ENCODE data around the gene SLC25A12. TPM values are rescaled to one million over a fixed set of nuclear protein-coding genes. Genes with fewer than 3 reads are reported as not detected.
"Not testable (repeated sequence)": the region's sequence is repeated elsewhere in the genome, so short reads cannot be mapped to it uniquely, and the experiment has no call there.

SLC25A12 gene
- total RNA-seq, 1 donor from 2014 or later, result 33.9 TPM

DNA sequence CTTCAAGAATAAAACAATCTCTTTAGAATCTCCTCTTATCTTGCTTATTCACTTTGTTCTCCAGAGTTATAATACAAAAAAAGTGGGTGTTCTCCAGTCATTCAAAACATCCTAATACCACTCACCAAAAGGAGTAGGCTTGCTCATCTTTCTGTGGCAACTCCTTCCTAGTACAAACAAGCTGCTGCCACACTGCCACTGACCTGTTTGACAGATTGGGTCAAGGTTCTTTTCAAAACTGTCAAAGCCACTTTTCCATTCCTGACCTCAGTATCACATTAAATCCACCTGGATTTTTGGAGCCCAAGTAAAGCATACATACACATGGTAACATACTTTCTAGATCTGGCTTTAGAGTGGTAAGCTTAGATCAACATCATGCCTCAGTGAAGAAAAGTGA lies 59.8 kb downstream of the SLC25A12 start:
- intact Hi-C loops (cut with micrococcal nuclease), result no loop called here

- intact Hi-C loops (cut with micrococcal nuclease), result no loop called here
Observed at GRCh38 chr2:171832489-171832888, 61.6 kb downstream of the SLC25A12 start.

DNA sequence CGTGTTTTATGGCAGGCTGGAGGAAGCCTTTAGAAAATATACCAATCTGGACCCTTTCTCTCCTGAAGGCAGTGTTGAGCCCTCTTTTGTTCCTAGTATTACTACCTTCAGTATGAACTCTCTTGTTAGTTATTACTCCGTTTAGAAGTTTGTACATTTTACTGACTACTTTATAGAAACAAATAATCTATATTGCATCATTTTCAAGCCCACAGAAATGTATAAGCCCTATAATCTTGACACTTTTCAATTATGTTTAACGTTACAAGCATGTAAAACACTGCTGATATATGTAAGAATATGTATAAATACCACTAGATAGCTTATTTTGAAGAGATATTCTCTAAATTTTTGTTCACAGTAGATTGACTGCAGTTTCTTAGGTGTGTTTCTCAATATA lies 64.0 kb downstream of the SLC25A12 start:
- intact Hi-C loops (cut with micrococcal nuclease), result no loop called here

DNA sequence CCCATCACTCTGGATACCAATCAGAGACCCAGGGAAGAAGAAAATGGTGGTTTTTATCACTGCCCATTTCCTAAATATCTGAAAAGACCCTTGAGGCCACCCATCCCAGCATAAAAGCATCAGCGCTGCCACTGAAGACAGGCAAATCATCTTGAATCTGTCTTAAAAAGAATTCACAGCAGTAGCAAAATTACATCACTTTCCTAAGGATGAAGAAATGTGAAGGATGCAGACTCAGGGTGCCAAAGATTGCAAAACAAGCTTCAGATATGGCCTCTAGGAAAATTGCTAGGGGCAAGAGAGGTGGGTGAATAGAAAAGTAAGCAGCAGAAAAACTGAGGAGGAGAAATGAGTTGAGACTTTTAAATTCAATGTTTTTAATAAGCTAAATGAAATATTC lies 70.0 kb downstream of the SLC25A12 start:
- intact Hi-C loops (cut with micrococcal nuclease), result no loop called here

DNA sequence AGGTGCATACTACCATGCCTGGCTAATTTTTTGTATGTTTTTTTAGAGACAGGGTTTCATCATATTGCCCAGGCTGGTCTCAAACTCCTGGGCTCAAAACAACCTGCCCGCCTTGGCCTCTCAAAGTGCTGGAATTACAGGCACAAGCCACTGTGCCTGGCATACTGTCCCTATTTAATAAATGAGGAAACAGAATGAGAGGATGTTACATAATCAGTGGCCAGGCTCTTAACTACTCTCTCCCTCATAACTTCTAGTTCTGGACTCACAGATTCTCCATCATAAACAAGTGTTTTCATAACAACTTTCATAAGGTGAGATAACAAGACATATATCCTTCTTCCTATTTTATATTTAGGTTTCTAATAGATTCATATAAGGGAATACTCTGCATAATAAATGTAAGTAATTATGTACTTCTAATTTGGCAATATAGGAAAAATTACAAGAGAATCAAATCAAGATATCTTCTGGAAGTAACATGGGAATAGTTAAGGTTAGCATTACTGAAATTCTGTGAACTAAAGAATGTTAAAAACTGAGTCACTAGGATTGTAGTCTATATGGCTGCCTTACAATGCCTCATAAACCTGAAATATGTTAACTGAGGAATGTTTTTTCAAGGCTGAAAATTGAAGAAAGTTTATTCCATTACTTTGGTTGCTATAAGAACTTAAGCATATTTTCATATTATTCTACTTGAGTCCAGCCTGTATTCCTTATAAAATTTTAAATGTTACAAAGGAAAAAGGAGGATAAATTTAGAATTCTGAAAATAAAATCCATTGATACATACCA lies 71.3 kb downstream of the SLC25A12 start:
- intact Hi-C loops (cut with micrococcal nuclease), result no loop called here

DNA sequence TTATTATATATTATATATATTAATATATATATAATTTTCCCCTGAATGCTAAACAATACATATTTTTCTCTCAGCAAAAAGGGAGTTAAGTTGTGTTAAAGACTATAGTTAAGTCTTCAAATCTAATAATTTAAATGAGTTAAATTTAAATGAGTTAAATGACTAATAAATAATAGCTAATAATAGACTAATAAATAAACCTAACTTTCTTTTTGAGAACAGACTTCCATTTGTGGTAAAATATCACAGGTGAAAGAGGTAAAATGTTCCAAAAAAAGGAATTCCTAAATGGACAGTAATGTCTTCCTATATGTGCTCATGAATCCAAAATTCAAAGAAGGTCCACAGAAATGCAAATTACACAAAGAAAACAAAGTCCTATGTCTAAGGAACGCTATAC lies 74.6 kb downstream of the SLC25A12 start:
- intact Hi-C loops (cut with micrococcal nuclease), result no loop called here

GRCh38 chr2:171814883-171815282 lies 79.2 kb downstream of the SLC25A12 start:
- intact Hi-C loops (cut with micrococcal nuclease), result loop anchor here (5.0 kb wide), 3 partner anchors 272 to 647 kb away; partner anchors contain the start of gene DLX1

GRCh38 chr2:171814174-171814573 lies 79.9 kb downstream of the SLC25A12 start:
- intact Hi-C loops (cut with micrococcal nuclease), result loop anchor here (5.0 kb wide), 3 partner anchors 273 to 648 kb away; partner anchors contain the start of gene DLX1

DNA sequence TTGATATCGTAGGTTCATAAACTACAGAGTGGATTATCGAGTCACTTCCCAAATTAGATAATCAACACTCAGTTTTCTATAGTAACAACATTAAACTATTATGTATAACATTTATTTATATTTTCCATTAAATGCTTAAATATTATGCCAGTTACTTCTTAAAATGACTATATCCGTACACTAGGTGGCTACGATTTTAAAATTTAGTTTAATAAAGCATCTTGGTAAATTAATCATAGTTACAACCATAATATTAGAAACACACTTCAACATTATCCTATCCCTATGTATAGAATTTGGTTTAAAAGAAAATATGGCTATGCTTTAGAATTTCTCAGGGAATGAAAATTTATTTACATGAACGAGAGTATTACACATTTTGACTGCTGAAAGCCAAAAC lies 80.3 kb downstream of the SLC25A12 start:
- intact Hi-C loops (cut with micrococcal nuclease), result loop anchor here (5.0 kb wide), 3 partner anchors 274 to 649 kb away; partner anchors contain the start of gene DLX1

DNA sequence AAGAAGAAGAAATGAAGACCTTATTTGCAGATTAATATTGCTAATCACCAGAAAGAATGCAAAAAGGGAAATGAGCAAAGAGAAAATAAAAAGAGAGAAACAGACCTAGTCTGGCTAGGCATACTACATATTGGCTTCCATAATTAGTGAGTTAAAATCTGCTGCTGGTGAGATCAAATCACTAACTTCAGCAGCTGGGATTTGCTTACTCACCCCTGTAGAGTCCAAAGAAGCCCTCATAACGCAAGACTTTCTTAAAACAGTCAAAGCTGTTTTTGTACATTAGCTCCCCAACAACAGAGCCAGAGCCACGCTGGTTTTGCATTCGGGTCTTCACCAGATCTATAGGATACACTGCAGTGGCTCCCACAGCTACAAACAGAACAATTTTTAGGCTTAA lies 80.9 kb downstream of the SLC25A12 start:
- intact Hi-C loops (cut with micrococcal nuclease), result loop anchor here (5.0 kb wide), 3 partner anchors 274 to 649 kb away; partner anchors contain the start of gene DLX1

- intact Hi-C loops (cut with micrococcal nuclease), result loop anchor here (1.0 to 5.0 kb wide), 4 partner anchors 276 to 651 kb away; partner anchors contain the start of gene DLX1
Observed at GRCh38 chr2:171811245-171811628, 82.8 kb downstream of the SLC25A12 start.

DNA sequence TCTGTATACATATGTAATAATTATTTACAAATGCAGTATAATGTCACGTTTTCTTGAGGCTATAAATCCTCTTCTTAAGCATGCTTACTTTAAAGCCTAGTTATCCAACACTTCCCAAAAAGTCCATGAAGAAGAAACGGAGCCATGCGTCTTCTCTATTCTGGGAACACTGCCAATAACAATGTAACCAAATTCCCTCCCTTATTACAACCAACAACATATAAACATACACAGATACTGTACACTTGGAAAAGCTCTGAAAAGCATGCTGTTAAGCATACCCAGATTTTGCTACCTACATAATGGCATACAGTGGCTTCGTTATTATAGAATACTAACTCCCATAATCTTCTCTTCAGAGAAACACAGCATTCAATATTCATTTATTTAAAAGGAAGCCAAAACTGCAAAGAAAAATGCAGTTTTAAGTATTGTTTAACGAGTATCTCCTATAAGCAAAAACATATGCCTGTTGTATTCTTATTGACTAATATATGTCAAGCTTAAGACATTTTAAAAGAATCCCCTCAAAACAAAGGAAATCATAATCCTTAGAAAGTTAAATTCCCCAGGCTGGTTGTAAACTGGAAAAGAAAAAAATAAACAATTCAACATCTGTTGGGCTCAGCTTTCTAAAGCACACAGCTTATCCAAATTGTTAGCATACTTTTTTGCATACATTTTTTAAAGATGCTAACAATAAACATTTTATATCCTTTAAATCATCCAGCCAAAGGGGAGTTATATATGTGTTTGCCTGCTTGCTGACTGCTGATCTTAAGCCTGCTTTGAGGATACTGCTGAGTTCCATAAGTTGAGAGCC lies 83.4 kb downstream of the SLC25A12 start:
- intact Hi-C loops (cut with micrococcal nuclease), result loop anchor here (1.0 to 5.0 kb wide), 4 partner anchors 277 to 652 kb away; partner anchors contain the start of gene DLX1

DNA sequence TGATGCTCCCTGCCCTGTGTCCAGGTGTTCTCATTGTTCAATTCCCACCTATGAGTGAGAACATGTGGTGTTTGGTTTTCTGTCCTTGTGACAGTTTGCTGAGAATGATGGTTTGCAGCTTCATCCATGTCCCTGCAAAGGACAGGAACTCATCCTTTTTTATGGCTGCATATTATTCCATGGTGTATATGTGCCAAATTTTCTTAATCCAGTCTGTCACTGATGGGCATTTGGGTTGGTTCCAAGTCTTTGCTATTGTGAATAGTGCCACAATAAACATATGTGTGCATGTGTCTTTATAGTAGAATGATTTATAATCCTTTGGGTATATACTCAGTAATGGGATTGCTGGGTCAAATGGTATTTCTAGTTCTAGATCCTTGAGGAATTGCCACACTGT lies 85.2 kb downstream of the SLC25A12 start:
- intact Hi-C loops (cut with micrococcal nuclease), result not testable (repeated sequence)

GRCh38 chr2:171807831-171808393 lies 86.1 kb downstream of the SLC25A12 start:
- intact Hi-C loops (cut with micrococcal nuclease), result no loop called here

GRCh38 chr2:171807119-171807518 lies 86.9 kb downstream of the SLC25A12 start:
- intact Hi-C loops (cut with micrococcal nuclease), result no loop called here

- intact Hi-C loops (cut with micrococcal nuclease), result no loop called here
Observed at GRCh38 chr2:171804456-171804855, 89.6 kb downstream of the SLC25A12 start.

GRCh38 chr2:171803757-171804156 lies 90.3 kb downstream of the SLC25A12 start:
- intact Hi-C loops (cut with micrococcal nuclease), result no loop called here

GRCh38 chr2:171800639-171801038 lies 93.4 kb downstream of the SLC25A12 start:
- intact Hi-C loops (cut with micrococcal nuclease), result no loop called here

GRCh38 chr2:171798156-171798820 lies 95.8 kb downstream of the SLC25A12 start:
- intact Hi-C loops (cut with micrococcal nuclease), result no loop called here

GRCh38 chr2:171794918-171795317 lies 99.1 kb downstream of the SLC25A12 start:
- intact Hi-C loops (cut with micrococcal nuclease), result no loop called here

Data from T-helper 1 cell treated with Interleukin-12 subunit alpha and Interleukin-12 subunit beta and Interleukin-4 antibody, amounts not matched to agents 30 ng/mL and 1 ng/mL, for 36 hours (primary cell).